GM20000 (cell line): ENCODE data around the gene RDH5.

ENCODE experiments used
- DNase-seq: peaks from one replicate; pipeline ENCODE4 v3.0.0; 2012; ENCODE audit warnings: low spot score
- CTCF ChIP-seq: IDR thresholded peaks from 2 replicates; pipeline ENCODE4 v1.5.1; 2012; ENCODE audit warnings: mild to moderate bottlenecking, control low read depth; ENCODE audit errors: extremely low read depth, missing control alignments

Gene RDH5

GRCh38 chr12:55703901-55704761 lies 16.1 kb upstream of the RDH5 start:
- TF ChIP-seq CTCF = no peak
- DNase-seq = no peak

- no peak for TF ChIP-seq CTCF
- no peak for DNase-seq
These were observed 15.1 kb upstream of the RDH5 start for GRCh38 chr12:55704824-55705718.

GRCh38 chr12:55705782-55706402 lies 14.3 kb upstream of the RDH5 start:
- peak; percentile 59 for DNase-seq
- TF ChIP-seq CTCF = peak; percentile 43

- no peak for TF ChIP-seq CTCF
- no peak for DNase-seq
These were observed 13.5 kb upstream of the RDH5 start for GRCh38 chr12:55706568-55707218.

GRCh38 chr12:55707219-55707671 lies 12.9 kb upstream of the RDH5 start:
- no peak for TF ChIP-seq CTCF
- no peak for DNase-seq

GRCh38 chr12:55707841-55708694 lies 12.1 kb upstream of the RDH5 start, which contains the start of gene ITGA7:
Gene ITGA7 (minus strand): TSS chr12:55707904. CDS start chr12:55707682, 222 bp downstream.
- peak; percentile 81 for DNase-seq
- TF ChIP-seq CTCF = no peak
